Measurements from ENCODE around the gene POLR2I.
A peak's percentile ranks its signal among the peaks of the same experiment; 100 is the strongest.

POLR2I gene

GRCh38 chr19:36142496-36142895 lies 27.8 kb upstream of the POLR2I start:
- H3K36me3 Mint-ChIP-seq (ENCODE audit: low read depth): peaks cover 46% of the 10 kb centered on the region
- H3K4me3 Mint-ChIP-seq: peak overlapping the region; percentile 21
- no peak for DNase-seq

GRCh38 chr19:36142046-36142445 lies 27.4 kb upstream of the POLR2I start:
- Mint-ChIP-seq H3K4me1 (peaks cover 12% of the 10 kb centered on the region), H3K9me3 (no peaks in the 10 kb centered on the region), H3K36me3 (ENCODE audit: low read depth) (peaks cover 43% of the 10 kb centered on the region), H3K27me3 (ENCODE audit: low read depth, poor library complexity) (peaks cover 5% of the 10 kb centered on the region), H3K4me3 (no peak overlapping the region), H3K27ac (no peak overlapping the region)
- TF ChIP-seq CTCF (IDR thresholded peaks at IDR 0.05): no peak
- DNase-seq: no peak

More at GRCh38 chr19:36142496-36142895, 27.8 kb upstream of the POLR2I start:
- no peak for TF ChIP-seq CTCF (IDR thresholded peaks at IDR 0.05)
- peaks cover 5% of the 10 kb centered on the region for H3K27me3 Mint-ChIP-seq (ENCODE audit: low read depth, poor library complexity)
- H3K4me1 Mint-ChIP-seq: peaks cover 11% of the 10 kb centered on the region
- H3K27ac Mint-ChIP-seq: peak overlapping the region; percentile 8
- H3K9me3 Mint-ChIP-seq: no peaks in the 10 kb centered on the region

- Mint-ChIP-seq H3K27me3 (ENCODE audit: low read depth, poor library complexity) (peaks cover 5% of the 10 kb centered on the region), H3K4me1 (peaks cover 19% of the 10 kb centered on the region), H3K4me3 (peak overlapping the region; percentile 99), H3K27ac (peak overlapping the region; percentile 62), H3K9me3 (no peaks in the 10 kb centered on the region), H3K36me3 (ENCODE audit: low read depth) (peaks cover 35% of the 10 kb centered on the region)
- peak; percentile 88 for DNase-seq
- no peak for TF ChIP-seq CTCF (IDR thresholded peaks at IDR 0.05)
These were observed 26.6 kb upstream of the POLR2I start for GRCh38 chr19:36141039-36141927.

- Mint-ChIP-seq H3K4me3 (peak overlapping the region; percentile 99), H3K27ac (peak overlapping the region; percentile 96), H3K27me3 (ENCODE audit: low read depth, poor library complexity) (peaks cover 6% of the 10 kb centered on the region), H3K36me3 (ENCODE audit: low read depth) (peaks cover 27% of the 10 kb centered on the region), H3K4me1 (peaks cover 19% of the 10 kb centered on the region), H3K9me3 (no peaks in the 10 kb centered on the region)
- TF ChIP-seq CTCF (IDR thresholded peaks at IDR 0.05): no peak
- DNase-seq: peak; percentile 37
These were observed 25.8 kb upstream of the POLR2I start for GRCh38 chr19:36140304-36141038.

GRCh38 chr19:36139473-36140303 lies 25.0 kb upstream of the POLR2I start, which contains the start of gene CAPNS1:
TSS of gene CAPNS1 (plus strand) at chr19:36140066. CDS start at chr19:36141012, 946 bp downstream.
- DNase-seq: peak; percentile 98
- Mint-ChIP-seq H3K27me3 (ENCODE audit: low read depth, poor library complexity) (peaks cover 12% of the 10 kb centered on the region), H3K9me3 (no peaks in the 10 kb centered on the region), H3K4me3 (peak within 1 kb of the TSS; percentile 99), H3K27ac (peak within 1 kb of the TSS; percentile 96), H3K4me1 (peaks cover 19% of the 10 kb centered on the region), H3K36me3 (ENCODE audit: low read depth) (peaks cover 22% of the 10 kb centered on the region)
- no peak for TF ChIP-seq CTCF (IDR thresholded peaks at IDR 0.05)

All from nephron progenitor cell (in vitro differentiated cells).